Stimulated activated naive CD8-positive, alpha-beta T cell treated with anti-CD3 and anti-CD28 coated beads, Interleukin-15, Interleukin-2, amounts not matched to agents 100 ng/mL and 50 ng/mL, for 24 hours (primary cell): Measurements from ENCODE around the gene GPC6.

Experiments
- H3K27ac Mint-ChIP-seq: one replicate; pipeline ENCODE4 v1.8.0; 2021; ENCODE audit warnings: mild to moderate bottlenecking, mixed read lengths
- H3K27me3 Mint-ChIP-seq: one replicate; pipeline ENCODE4 v1.8.0; 2021; ENCODE audit warnings: mixed read lengths
- H3K36me3 Mint-ChIP-seq: one replicate; pipeline ENCODE4 v1.8.0; 2021; ENCODE audit warnings: low read depth, mixed read lengths
- H3K4me1 Mint-ChIP-seq: one replicate; pipeline ENCODE4 v1.8.0; 2021; ENCODE audit warnings: low read depth, mixed read lengths
- H3K4me3 Mint-ChIP-seq: one replicate; pipeline ENCODE4 v1.8.0; 2021; ENCODE audit warnings: mild to moderate bottlenecking, mixed read lengths
- H3K9me3 Mint-ChIP-seq: one replicate; pipeline ENCODE4 v1.8.0; 2021; ENCODE audit warnings: mixed read lengths

Gene GPC6

DNA sequence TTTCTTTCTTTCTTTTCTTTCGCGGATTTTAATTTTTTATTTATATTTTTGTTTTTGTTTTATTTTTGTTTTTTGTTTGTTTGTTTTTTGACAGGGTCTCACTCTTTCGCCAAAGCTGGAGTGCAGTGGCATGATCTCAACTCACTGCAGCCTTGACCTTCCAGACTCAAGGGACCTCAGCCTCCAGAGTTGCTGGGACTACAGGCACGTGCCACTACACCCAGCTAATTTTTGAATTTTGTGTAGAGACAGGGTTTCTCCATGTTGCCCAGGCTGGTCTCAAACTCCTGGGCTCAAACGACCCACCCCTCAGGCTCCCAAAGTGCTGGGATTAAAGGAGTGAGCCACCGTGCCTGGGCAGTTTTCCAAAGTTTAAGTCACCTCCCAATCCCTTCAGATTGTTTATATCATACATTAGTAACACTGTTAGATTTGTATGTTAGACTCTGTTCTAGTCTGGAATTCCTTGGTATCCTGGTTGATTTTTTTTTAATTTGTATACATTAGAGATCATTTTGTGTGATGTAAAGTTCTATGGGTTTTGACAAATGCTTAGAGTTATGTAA is 655.6 kb downstream of the GPC6 start:
- H3K4me1 Mint-ChIP-seq: no peaks in the 10 kb centered on the region
- no peak overlapping the region for H3K27ac Mint-ChIP-seq
- no peak overlapping the region for H3K4me3 Mint-ChIP-seq
- no peaks in the 10 kb centered on the region for H3K27me3 Mint-ChIP-seq
- H3K9me3 Mint-ChIP-seq: peaks cover 9% of the 10 kb centered on the region
- H3K36me3 Mint-ChIP-seq: no peaks in the 10 kb centered on the region

DNA sequence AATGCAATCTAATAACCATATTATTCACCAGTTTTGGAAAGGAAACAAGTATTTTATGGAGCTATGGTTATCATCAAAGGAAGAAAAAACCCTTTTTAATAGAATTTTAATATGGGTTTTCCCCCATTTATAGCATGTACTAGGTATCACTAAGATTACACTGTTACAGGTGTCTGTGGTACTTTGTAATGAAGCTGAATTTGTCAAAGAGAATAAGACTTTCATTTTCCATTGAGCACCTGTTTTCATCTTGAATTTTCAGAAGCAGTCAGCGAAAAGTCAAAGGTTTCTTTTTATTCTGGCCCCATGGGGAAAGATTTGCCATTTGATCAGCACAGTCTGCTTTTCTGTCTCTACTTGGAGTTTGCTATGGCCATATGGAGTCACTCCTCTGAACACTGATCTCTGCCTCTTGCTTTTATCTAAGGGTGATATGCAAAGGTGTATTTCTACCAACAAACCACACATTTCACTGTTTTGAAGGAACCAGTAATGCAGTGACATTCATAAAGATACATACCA is 662.9 kb downstream of the GPC6 start:
- no peaks in the 10 kb centered on the region for H3K36me3 Mint-ChIP-seq
- no peak overlapping the region for H3K27ac Mint-ChIP-seq
- H3K27me3 Mint-ChIP-seq: no peaks in the 10 kb centered on the region
- no peaks in the 10 kb centered on the region for H3K4me1 Mint-ChIP-seq
- no peaks in the 10 kb centered on the region for H3K9me3 Mint-ChIP-seq
- H3K4me3 Mint-ChIP-seq: no peak overlapping the region

DNA sequence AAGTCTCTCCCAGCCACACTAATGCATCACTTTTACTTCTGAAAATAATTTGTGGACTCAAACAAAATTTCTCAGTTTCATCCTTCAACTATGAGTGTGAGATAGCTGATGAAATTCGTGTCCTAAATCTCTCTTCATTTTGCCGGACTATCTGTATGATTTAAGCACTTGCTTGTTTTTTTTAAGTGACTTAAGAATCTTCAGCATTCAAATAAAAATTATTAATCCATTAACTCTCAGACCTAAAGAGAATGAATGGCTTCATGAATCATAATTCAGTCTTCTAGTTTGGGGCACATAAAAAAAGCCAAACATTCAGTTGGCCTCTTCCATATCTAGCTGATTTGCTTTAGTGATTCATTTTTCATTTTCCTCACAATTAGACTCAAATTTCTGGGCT is 673.4 kb downstream of the GPC6 start:
- no peak overlapping the region for H3K27ac Mint-ChIP-seq
- H3K4me3 Mint-ChIP-seq: no peak overlapping the region

DNA sequence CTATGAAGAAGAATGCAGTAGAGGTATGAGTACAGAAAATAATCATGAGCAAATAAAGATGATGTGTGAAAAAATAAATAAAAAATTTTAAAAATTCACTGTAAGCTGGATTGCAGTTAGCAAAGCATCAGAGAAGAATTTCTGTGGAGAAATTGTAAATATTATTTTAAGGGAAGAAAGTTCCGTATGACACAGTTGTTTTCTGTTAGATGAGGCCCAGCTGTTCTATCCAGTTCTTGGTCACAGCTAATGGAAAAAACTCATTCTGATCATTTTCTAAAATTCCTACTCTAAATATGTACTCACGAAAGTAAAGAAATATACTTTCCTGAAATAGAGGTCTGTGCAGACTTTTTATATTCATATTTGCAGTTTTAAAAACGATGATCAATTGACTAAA is 674.1 kb downstream of the GPC6 start:
- Mint-ChIP-seq H3K9me3 (no peaks in the 10 kb centered on the region), H3K4me1 (no peaks in the 10 kb centered on the region), H3K27ac (no peak overlapping the region), H3K27me3 (peaks cover 7% of the 10 kb centered on the region), H3K36me3 (no peaks in the 10 kb centered on the region), H3K4me3 (no peak overlapping the region)

More for the DNA sequence above, 673.4 kb downstream of the GPC6 start:
- Mint-ChIP-seq H3K27me3 (peaks cover 5% of the 10 kb centered on the region), H3K9me3 (no peaks in the 10 kb centered on the region), H3K36me3 (no peaks in the 10 kb centered on the region), H3K4me1 (no peaks in the 10 kb centered on the region)

DNA sequence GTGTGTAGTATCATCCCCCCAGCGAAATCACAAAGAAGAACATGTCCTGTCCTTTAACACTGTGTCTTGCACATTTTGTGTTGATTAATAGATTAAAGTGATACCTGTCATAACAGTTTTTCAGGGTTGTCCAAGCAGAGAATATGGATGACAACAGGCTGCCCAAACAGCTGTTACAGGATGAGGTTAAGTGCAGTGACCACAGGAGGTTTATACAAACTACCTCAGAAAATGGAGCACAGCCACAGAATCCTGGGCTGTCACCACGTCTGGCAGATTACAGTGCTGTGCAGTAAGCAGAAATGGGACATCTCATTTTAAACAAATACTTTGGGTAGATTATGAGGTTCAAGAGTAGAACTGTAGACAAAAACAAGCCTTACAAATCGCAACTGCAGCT is 677.3 kb downstream of the GPC6 start:
- H3K27me3 Mint-ChIP-seq: peaks cover 11% of the 10 kb centered on the region
- no peak overlapping the region for H3K4me3 Mint-ChIP-seq
- no peaks in the 10 kb centered on the region for H3K9me3 Mint-ChIP-seq
- H3K4me1 Mint-ChIP-seq: no peaks in the 10 kb centered on the region
- H3K36me3 Mint-ChIP-seq: no peaks in the 10 kb centered on the region
- no peak overlapping the region for H3K27ac Mint-ChIP-seq

DNA sequence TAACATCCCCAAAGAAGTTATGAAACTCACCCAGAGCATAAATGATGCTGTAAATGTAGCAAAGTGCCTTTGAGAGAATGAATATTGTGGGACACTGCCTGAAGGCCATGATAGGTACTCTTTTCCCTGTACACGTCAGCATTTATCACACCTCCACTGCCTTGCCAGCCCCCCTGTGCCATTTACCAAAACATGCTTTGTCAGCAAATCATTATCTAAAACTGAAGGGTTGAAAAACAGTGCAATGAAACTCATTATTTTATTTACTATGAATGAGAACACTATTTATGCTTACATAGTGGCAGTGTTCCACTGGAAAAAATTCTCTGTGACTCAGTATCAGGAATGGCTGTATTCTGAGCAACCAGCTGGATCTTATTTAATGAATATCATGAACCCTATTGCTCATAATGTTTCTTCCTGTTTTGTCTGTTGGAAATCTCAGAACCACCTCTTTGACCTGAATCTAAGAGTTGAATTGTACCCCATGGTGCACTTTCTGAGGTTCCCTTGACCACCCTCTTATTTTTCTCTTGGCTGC is 688.7 kb downstream of the GPC6 start:
- Mint-ChIP-seq H3K4me1 (no peaks in the 10 kb centered on the region), H3K36me3 (no peaks in the 10 kb centered on the region), H3K27me3 (peaks cover 9% of the 10 kb centered on the region), H3K4me3 (no peak overlapping the region), H3K9me3 (no peaks in the 10 kb centered on the region), H3K27ac (no peak overlapping the region)

DNA sequence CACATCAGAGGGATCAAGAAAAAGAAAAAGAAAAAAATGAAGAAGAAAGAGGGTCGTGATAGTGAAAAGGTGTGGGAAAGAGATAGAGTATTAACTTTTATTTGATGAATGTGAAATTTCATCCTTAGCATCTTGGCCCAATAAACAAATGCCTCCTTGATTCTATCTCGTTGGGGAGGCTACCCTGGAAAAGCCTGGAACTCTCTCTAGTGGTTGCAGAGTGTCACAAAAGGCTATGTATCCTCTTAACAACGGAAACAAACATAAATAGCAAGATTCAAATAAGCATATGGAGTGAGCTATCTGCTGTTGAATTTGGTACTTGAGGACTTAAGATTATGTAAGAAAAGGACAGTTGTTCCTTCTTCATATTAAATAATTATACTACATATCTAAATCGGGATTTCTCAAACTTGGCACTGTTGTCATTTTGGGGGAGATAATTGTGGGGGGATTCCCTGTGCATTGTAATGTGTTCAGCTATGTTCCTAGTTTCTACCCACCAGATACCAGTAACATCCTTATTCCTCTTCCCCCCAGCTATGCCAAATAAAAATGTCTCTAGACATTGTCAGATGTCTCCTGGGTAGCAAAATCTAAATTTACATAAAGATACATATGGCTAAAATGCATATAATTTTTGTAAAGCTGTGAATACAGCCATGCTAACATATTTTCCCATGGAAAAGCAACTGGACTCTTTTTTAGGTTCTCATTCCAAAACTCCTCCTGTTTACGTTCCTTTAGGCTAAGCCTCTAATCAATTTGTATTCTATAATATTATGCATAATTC is 695.7 kb downstream of the GPC6 start:
- Mint-ChIP-seq H3K27ac (no peak overlapping the region), H3K36me3 (no peaks in the 10 kb centered on the region), H3K4me3 (no peak overlapping the region), H3K4me1 (no peaks in the 10 kb centered on the region), H3K9me3 (no peaks in the 10 kb centered on the region), H3K27me3 (peaks cover 17% of the 10 kb centered on the region)

DNA sequence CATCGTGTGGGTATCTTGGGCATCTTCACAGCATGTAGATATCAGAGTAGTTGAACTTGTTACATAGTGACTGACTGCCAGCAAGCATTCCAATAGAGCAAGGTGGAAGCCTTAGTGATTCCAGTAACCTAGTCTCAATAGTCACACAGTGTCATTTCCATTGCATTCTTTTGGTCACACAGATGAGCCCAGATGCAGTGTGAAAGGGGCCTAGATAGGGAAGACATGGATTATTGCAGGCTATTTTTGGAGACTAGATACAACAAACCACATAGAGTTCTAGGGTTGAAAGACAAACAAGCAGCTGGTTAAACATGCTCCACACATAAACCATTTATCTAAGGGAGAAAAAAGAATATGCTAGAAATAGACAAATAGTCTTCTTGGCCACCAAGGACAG is 699.4 kb downstream of the GPC6 start:
- H3K4me1 Mint-ChIP-seq: no peaks in the 10 kb centered on the region
- H3K36me3 Mint-ChIP-seq: no peaks in the 10 kb centered on the region
- H3K27ac Mint-ChIP-seq: no peak overlapping the region
- H3K27me3 Mint-ChIP-seq: peaks cover 8% of the 10 kb centered on the region
- no peaks in the 10 kb centered on the region for H3K9me3 Mint-ChIP-seq
- no peak overlapping the region for H3K4me3 Mint-ChIP-seq

DNA sequence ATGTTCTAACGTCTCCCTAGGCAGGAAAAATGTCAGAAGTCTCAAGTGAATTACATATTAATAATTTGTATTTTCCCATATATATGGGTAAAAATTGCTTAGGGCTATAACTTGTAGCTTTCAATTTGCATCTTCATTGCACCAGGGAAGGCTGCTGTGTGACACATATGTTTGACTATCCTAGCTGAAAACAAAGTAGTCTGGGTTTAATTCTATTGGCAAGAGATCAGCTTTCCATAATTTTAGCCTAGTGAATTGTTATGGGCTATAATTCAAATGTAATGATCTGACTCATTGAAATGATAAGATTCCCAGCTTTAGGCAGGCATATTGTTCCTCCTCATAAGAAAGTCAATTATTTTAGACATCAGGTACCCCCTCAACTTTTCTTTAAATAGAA is 699.8 kb downstream of the GPC6 start:
- Mint-ChIP-seq H3K27me3 (peaks cover 7% of the 10 kb centered on the region), H3K36me3 (no peaks in the 10 kb centered on the region), H3K4me1 (no peaks in the 10 kb centered on the region), H3K9me3 (no peaks in the 10 kb centered on the region), H3K27ac (no peak overlapping the region), H3K4me3 (no peak overlapping the region)

DNA sequence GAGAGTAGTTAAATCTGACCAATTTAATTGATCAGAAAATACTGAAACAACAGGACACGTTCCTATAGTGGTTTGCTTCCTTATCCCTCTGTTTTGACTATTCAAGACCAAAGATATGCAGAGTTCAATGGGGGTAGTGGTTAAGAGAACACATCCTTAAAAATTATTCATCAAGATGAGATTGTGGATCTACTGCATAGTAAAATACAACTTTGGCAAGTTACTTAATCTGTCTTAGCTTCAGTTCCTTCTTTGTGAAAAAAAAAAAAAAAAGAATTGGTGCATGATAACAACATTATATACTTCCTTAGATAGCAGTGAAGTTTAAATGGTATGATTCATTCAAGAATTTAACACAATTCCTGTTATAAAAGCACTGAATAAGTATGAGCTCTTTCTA is 700.8 kb downstream of the GPC6 start:
- H3K4me1 Mint-ChIP-seq: no peaks in the 10 kb centered on the region
- H3K27me3 Mint-ChIP-seq: no peaks in the 10 kb centered on the region
- H3K9me3 Mint-ChIP-seq: no peaks in the 10 kb centered on the region
- H3K36me3 Mint-ChIP-seq: no peaks in the 10 kb centered on the region
- no peak overlapping the region for H3K27ac Mint-ChIP-seq
- H3K4me3 Mint-ChIP-seq: no peak overlapping the region

DNA sequence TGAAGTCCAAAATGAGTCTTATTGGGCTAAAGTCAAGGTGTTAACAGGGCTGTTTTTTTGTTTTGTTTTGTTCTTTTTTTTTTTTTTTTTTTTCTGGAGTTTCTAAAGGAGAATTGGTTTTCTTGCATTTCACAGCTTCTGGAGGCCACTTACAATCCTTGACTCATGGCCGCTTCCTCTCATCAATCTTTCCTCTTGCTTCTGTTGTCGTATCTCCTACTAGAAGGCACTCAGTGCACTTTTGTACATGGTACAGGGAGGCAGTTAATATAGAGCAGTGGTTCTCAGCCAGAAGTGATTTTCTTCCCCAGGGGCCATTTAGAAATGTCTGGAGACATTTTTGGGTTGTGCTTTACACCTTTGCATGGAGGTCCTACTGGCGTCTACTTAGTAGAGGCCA is 706.3 kb downstream of the GPC6 start:
- Mint-ChIP-seq H3K9me3 (no peaks in the 10 kb centered on the region), H3K36me3 (no peaks in the 10 kb centered on the region), H3K27ac (no peak overlapping the region), H3K27me3 (no peaks in the 10 kb centered on the region), H3K4me1 (no peaks in the 10 kb centered on the region), H3K4me3 (no peak overlapping the region)

DNA sequence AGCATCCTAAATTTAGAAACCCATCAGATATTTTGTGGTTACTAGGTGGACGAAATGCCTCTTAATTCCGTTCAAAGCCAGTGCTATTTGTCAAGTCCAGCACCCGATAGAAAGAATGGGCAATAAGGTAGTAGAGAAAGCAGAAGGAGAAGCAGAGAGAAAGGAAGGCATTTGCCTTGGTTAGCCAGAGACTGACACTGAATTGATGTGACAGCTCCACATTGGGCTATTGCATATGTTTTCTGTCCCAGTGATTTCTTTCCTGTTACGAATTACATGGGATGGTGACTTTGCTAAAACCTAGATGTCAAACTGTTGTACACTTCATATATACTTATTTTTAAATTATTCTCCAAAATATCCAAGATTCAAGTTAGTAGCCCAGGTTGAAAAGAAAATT is 710.3 kb downstream of the GPC6 start:
- H3K9me3 Mint-ChIP-seq: no peaks in the 10 kb centered on the region
- H3K4me1 Mint-ChIP-seq: no peaks in the 10 kb centered on the region
- H3K27me3 Mint-ChIP-seq: peaks cover 5% of the 10 kb centered on the region
- H3K4me3 Mint-ChIP-seq: no peak overlapping the region
- H3K36me3 Mint-ChIP-seq: no peaks in the 10 kb centered on the region
- no peak overlapping the region for H3K27ac Mint-ChIP-seq

DNA sequence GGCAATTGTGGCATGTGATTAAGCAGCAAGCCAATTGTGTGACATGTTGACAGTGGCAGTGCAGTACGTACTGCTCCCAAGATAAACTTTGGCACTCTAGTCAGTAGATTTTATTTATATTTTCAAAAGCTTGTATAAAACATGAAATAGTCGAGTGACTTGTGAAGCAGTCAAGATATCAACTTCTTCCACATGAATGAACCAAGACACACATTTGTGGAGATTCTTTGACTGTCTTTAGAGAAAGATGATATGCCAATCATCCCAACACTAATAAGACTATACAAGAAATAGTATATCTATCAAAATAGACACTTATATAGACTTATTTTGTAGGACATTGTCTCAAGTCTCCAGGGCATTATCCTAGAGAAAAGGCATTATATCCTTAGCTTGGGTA is 714.8 kb downstream of the GPC6 start:
- Mint-ChIP-seq H3K27ac (no peak overlapping the region), H3K4me1 (no peaks in the 10 kb centered on the region), H3K27me3 (peaks cover 9% of the 10 kb centered on the region), H3K9me3 (no peaks in the 10 kb centered on the region), H3K36me3 (no peaks in the 10 kb centered on the region), H3K4me3 (no peak overlapping the region)

DNA sequence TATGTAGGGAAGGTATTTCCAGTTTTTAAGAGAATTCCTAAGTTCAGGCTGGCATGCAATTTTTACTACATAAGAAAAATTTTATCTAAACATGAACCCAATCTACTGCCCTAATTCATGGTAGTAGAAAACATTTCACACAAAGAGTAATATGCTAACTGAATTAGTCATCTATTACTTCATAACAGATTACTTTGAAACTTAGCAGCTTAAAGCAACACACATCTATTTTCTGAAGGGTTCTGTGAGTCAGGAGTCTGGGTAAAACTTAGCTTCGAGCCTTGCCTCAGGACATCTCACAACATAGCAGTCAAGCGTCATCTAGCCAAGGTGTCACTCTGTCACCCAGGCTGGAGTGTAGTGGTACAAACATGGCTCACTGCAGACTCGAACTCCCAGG is 715.4 kb downstream of the GPC6 start:
- no peaks in the 10 kb centered on the region for H3K9me3 Mint-ChIP-seq
- H3K4me3 Mint-ChIP-seq: no peak overlapping the region
- H3K4me1 Mint-ChIP-seq: no peaks in the 10 kb centered on the region
- H3K27ac Mint-ChIP-seq: no peak overlapping the region
- H3K27me3 Mint-ChIP-seq: peaks cover 9% of the 10 kb centered on the region
- no peaks in the 10 kb centered on the region for H3K36me3 Mint-ChIP-seq

DNA sequence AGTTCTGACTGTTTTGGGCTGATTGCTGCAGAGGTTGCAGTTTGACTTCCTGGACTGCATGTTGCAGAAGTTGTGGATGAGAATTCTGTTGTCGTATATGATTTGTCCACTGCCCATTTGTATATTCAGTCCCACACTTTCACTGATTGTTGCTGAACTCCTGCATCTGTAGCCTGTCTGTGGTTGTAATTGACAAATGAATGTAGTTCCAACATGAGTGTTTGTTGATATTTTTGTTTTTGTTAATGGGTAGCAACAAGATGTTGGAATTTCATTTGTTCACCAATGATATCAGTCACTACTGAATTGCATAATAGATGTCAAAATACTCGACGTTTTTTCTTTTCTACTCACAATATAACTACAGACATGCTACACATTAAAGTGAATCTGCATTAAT is 719.0 kb downstream of the GPC6 start:
- Mint-ChIP-seq H3K27me3 (peaks cover 3% of the 10 kb centered on the region), H3K4me3 (no peak overlapping the region), H3K9me3 (no peaks in the 10 kb centered on the region), H3K36me3 (no peaks in the 10 kb centered on the region), H3K4me1 (no peaks in the 10 kb centered on the region), H3K27ac (no peak overlapping the region)
